HG03103 (cell line): ENCODE measurements around the gene TNFRSF12A.

Experiments used
- ATAC-seq: cut with Tn5 transposase; IDR thresholded peaks from one replicate; pipeline ENCODE4 v1.9.1; 2021; ENCODE audit warnings: low read depth; ENCODE audit not compliant: unreplicated experiment

Gene TNFRSF12A

GRCh38 chr16:2985893-2986355 is 34.2 kb upstream of the TNFRSF12A start:
- ATAC-seq = no peak

GRCh38 chr16:2986623-2987188 is 33.5 kb upstream of the TNFRSF12A start:
- no peak for ATAC-seq

GRCh38 chr16:2987286-2987685 is 32.9 kb upstream of the TNFRSF12A start:
- no peak for ATAC-seq

- no peak for ATAC-seq
Observed at GRCh38 chr16:2987833-2988232, 32.3 kb upstream of the TNFRSF12A start.

GRCh38 chr16:2988590-2989099 is 31.5 kb upstream of the TNFRSF12A start:
- ATAC-seq = no peak

- no peak for ATAC-seq
Observed at GRCh38 chr16:2990891-2991290, 29.3 kb upstream of the TNFRSF12A start.

GRCh38 chr16:2991566-2992261 is 28.5 kb upstream of the TNFRSF12A start:
- no peak for ATAC-seq

GRCh38 chr16:2992383-2993081 is 27.6 kb upstream of the TNFRSF12A start:
- ATAC-seq = no peak

GRCh38 chr16:2996298-2996697 is 23.9 kb upstream of the TNFRSF12A start:
- no peak for ATAC-seq

- ATAC-seq = no peak
Observed at GRCh38 chr16:2999929-3000328, 20.2 kb upstream of the TNFRSF12A start.

- ATAC-seq = no peak
Observed at GRCh38 chr16:3000540-3000939, 19.6 kb upstream of the TNFRSF12A start.

GRCh38 chr16:3001316-3001715 is 18.9 kb upstream of the TNFRSF12A start:
- ATAC-seq = no peak

GRCh38 chr16:3003582-3004270 is 16.4 kb upstream of the TNFRSF12A start:
- ATAC-seq = peak; percentile 93

- no peak for ATAC-seq
Observed at GRCh38 chr16:3004319-3004718, 15.8 kb upstream of the TNFRSF12A start.

GRCh38 chr16:3004781-3005284 is 15.3 kb upstream of the TNFRSF12A start:
- ATAC-seq = no peak

- no peak for ATAC-seq
Observed at GRCh38 chr16:3007059-3007956, 12.9 kb upstream of the TNFRSF12A start.

GRCh38 chr16:3007957-3008689 is 12.0 kb upstream of the TNFRSF12A start:
- no peak for ATAC-seq

- no peak for ATAC-seq
Observed at GRCh38 chr16:3008690-3009037, 11.5 kb upstream of the TNFRSF12A start.
